GM19328 (cell line): ENCODE measurements around the gene SOHLH2.

Experiments used
- ATAC-seq: cut with Tn5 transposase; IDR thresholded peaks from one replicate; pipeline ENCODE4 v1.9.1; 2021; ENCODE audit warnings: mild to moderate bottlenecking, moderate library complexity; ENCODE audit not compliant: unreplicated experiment

SOHLH2 gene

GRCh38 chr13:36190771-36191170 lies 23.6 kb downstream of the SOHLH2 start:
- ATAC-seq, result no peak

DNA sequence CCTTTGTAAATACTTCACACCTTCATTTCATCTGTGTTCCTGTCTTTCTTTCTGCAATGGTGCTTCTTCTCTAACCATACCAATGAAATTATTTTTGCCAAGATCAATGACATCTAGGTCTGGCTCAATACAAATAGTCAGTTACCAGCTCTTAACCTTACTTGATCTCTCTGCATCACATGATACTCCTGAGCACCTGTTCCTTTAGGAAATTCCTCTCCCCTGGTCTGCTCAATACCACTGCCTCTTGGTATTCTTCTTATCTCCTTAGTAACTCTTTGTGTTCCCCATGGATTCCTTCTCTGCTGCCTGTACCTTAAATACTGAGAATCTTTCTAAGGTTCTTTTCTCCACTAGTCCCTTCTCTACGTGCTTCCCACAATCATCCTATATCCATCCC lies 25.9 kb downstream of the SOHLH2 start:
- no peak for ATAC-seq

DNA sequence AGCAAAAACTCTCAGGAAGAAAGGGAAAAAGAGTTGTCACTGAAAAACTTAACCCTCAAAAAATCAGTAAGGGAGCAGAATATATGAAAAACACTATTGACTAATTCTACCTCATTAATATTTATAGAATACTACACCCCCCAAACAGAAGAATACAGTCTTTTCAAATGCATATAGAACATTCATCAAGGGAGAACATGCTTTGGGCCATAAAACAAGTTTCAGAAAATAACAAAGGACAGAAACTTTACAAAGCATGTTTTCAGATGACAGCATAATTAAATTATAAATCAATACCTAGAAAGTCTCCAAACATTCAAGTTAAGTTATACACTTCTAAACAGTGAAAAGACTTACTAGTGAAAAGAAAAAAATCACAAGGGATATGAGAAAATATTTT lies 30.5 kb downstream of the SOHLH2 start:
- ATAC-seq, result no peak

- ATAC-seq, result no peak
These were observed 38.7 kb downstream of the SOHLH2 start for GRCh38 chr13:36175621-36176020.

DNA sequence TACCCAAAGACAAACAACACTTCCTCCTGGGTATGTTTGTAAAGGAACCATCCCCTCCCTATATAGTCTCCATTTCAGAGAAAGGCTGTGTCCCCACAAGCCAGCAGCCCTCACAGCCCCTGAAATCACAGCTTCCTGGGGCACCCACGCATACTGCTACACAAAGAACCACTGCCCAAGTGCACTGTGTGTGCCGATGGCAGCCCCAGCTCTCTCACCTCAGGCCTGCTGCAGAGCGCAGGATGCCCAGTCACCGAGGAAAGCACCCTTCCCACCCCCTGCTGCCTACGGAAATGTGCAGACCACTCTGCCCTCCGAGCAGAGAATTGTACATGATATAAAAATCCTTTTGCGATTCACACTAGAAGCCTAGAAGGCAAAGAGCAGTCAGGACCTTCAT lies 39.4 kb downstream of the SOHLH2 start:
- no peak for ATAC-seq

- ATAC-seq, result no peak
These were observed 40.6 kb downstream of the SOHLH2 start for GRCh38 chr13:36173571-36174322.

DNA sequence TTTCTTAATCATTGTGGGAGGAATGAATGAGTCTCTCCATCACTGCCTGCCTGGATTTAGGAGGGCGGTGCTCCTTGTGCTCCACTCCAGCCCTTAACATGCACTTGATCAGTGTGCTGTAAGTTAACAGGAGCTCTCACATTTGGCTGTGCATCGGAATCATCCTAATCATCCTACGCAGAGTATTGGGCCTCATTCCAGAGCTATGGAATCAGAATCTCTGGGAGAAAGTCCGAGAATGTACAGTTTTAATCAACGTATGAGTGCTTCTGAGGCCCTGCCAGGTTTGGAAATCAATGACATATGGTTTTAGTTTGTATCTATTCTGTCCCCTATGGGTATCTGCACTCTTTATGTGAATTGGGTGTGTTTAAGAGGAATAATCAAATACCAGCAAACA lies 48.3 kb downstream of the SOHLH2 start:
- ATAC-seq, result no peak

- no peak for ATAC-seq
These were observed 50.5 kb downstream of the SOHLH2 start for GRCh38 chr13:36163809-36164308.

- ATAC-seq, result no peak
These were observed 51.1 kb downstream of the SOHLH2 start for GRCh38 chr13:36163286-36163685.

- ATAC-seq, result no peak
These were observed 54.1 kb downstream of the SOHLH2 start for GRCh38 chr13:36160297-36160696.

- ATAC-seq, result no peak
These were observed 55.7 kb downstream of the SOHLH2 start for GRCh38 chr13:36158611-36159010.

DNA sequence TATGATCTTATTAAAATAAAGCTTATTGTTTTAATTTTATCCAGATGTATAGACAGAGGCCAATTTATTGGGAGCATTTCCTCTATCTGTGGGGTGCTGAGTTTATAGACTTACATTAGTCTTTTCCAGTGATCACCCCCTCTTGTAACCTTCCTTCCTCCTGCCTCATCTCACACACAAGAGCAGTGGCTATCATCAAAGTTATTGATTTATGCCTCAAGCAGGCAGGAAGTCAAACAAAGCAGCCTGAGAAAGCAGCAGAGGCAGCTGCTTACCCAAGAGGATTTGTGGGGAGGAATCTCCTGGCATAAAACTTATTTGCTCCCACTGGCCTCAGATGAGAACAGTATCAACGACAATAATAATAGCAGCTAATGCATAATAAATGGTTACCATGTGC lies 56.9 kb downstream of the SOHLH2 start:
- no peak for ATAC-seq

- ATAC-seq, result no peak
These were observed 59.6 kb downstream of the SOHLH2 start for GRCh38 chr13:36154567-36155291.

DNA sequence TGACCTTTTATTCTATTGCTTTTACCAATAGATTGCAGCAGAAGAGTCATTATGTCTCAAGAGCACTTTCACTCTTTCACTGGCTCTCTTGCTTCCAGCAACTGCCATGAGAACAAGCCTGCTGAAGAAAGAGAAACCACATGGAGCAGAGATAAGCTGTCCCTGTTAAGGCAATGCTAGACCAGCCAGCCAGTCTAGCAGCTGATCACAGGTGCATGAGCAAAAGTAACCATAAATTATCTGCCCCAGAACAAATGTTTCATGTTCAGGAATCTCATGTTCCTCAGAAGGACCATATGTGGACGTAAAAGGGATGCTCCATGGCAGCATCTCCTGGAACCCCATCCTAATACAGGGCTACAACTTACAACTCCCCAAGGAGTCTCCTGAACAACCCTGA lies 62.8 kb downstream of the SOHLH2 start:
- no peak for ATAC-seq

DNA sequence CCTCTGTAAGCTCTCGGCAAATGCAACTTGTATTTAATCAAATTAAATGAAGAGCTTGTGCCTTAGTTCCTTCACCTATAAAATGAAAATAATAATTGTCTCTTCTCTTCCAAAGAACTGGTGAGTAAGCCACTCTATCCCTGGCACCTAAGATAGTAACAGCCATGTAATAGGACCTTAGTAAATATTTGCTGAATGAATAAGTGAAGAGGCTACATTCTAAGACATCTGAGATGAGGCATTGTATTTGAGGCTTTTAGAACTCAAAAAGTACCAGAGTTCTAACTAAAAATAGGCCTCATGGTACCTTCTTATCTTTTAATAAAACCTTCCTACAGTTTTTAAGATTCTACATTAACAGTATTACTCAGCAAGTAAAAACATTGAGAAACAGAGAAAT lies 65.9 kb downstream of the SOHLH2 start:
- no peak for ATAC-seq

GRCh38 chr13:36147330-36147729 lies 67.0 kb downstream of the SOHLH2 start:
- no peak for ATAC-seq

- ATAC-seq, result no peak
These were observed 67.7 kb downstream of the SOHLH2 start for GRCh38 chr13:36146511-36147269.

DNA sequence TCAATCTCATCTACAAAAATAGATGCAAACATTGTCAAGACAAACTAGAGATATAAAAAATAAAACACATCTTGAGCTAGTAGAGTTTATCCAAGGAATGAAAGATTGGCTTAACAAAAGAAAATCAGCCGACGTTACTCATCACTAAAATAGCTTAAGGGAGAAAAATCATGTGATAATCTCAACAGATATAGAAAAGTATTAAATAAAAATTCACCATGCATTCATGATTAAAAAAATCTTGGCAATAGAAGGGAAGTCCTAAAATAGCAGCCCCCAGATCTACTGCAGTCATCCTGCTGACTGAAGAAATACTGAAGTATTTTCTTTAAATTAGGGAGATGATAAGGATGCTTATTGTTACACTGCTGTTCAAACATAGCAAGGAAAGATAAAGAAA lies 70.6 kb downstream of the SOHLH2 start:
- ATAC-seq, result no peak

DNA sequence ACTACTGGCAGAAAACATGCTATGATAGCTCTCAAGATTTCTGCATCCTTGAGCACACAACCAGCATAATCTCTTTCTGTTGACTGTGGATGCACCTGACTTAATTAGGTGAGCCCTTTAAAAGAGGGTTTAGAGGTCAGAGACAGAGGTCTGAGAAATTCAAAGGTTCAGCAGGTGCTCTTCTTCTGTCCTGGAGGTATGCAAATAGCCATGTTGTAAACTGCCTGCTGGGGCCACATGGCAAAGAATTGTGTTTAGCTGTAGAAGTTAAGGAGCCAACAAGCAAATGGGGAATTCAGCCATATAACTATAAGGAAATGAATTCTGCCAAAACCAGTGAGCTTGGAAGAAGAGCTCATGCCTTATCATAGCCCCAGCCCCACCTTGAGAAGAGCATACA lies 71.6 kb downstream of the SOHLH2 start:
- ATAC-seq, result no peak

GRCh38 chr13:36135876-36136275 lies 78.5 kb downstream of the SOHLH2 start:
- ATAC-seq, result no peak

- no peak for ATAC-seq
These were observed 79.7 kb downstream of the SOHLH2 start for GRCh38 chr13:36134632-36135031.
